Upper lobe of left lung (tissue), 6 donors: ENCODE data around the gene OR1D5. TPM values are rescaled to one million over a fixed set of nuclear protein-coding genes. Genes with fewer than 3 reads are reported as not detected.

Source experiments
- ATAC-seq, 2 donors: fragments of 200-7000 bp; cut with Tn5 transposase; one replicate each; pipeline ENCODE4 v1.9.1; 2022; ENCODE audit warnings: mild to moderate bottlenecking in 2 of 2, moderate library complexity in 2 of 2; ENCODE audit not compliant: low FRiP score in 2 of 2
- DNase-seq, 2 donors: peaks; one replicate each; pipeline ENCODE4 v3.0.0-alpha.2; 2019 to 2020
- H3K27ac ChIP-seq, 4 donors: fragments of 200-600 bp; sonication (generic); one replicate each; pipeline ENCODE4 v1.5.1; 2016 to 2019
- H3K27me3 ChIP-seq, 4 donors: fragments of 200-600 bp; sonication (generic); one replicate each; pipeline ENCODE4 v1.5.1; 2017 to 2019
- H3K36me3 ChIP-seq, 4 donors: fragments of 200-600 bp; sonication (generic); one replicate each; pipeline ENCODE4 v1.5.1; 2016 to 2019
- H3K4me1 ChIP-seq, 4 donors: fragments of 200-600 bp; sonication (generic); one replicate each; pipeline ENCODE4 v1.5.1; 2018 to 2019
- H3K4me3 ChIP-seq, 4 donors: fragments of 200-600 bp; sonication (generic); one replicate each; pipeline ENCODE4 v1.5.1; 2017 to 2019; ENCODE audit warnings: mild to moderate bottlenecking in 2 of 4, moderate library complexity in 1 of 4
- H3K9me3 ChIP-seq, 4 donors: fragments of 200-600 bp; sonication (generic); one replicate each; pipeline ENCODE4 v1.5.1; 2018 to 2019
- EP300 ChIP-seq, 4 donors: sonication (generic); formaldehyde crosslinking; IDR thresholded peaks; one replicate each; pipeline ENCODE4 v1.5.1; 2017; ENCODE audit warnings: antibody characterized with exemption in 4 of 4, control low read depth in 2 of 4
- POLR2A ChIP-seq, 4 donors: fragments of 450-650 bp; IDR thresholded peaks; one replicate each; pipeline ENCODE4 v1.5.1; 2016 to 2017; ENCODE audit warnings: antibody characterized with exemption in 4 of 4, mild to moderate bottlenecking in 2 of 4
- POLR2AphosphoS5 ChIP-seq, 2 donors: sonication (generic); formaldehyde crosslinking; IDR thresholded peaks; one replicate each; pipeline ENCODE4 v1.5.1; 2017; ENCODE audit warnings: antibody characterized with exemption in 2 of 2
- WGBS, 2 donors: methylation state at CpG; one replicate each; pipeline ENCODE4 v1.1.5; 2017 to 2018; 5-methylcytosine and 5-hydroxymethylcytosine counted together
- total RNA-seq, 6 donors: library from RNA; depleted of rRNA in 4 of 6; stranded (reverse); fragments of >200 nt in 4 of 6; gene quantifications; one replicate each; pipeline versions ENCODE4 v1.1.0 to v1.2.1, GENCODE V29; 2016 to 2021
- TF ChIP-seq, protein P1 (sequence below), 6 experiments: fragments of 450-650 bp in 4 of 6; fragments of 200-600 bp in 2 of 6; sonication (generic) in 2 of 6; IDR thresholded peaks; one replicate each; pipeline ENCODE4 v1.5.1; 2016 to 2019; ENCODE audit warnings: antibody characterized with exemption in 6 of 6
- donor health status: DM: no; HTN: no; CAD: no; lungs with moderate emphysema.
- donor health status: DM: no; HTN: yes; CAD: no; lungs with severe emphysema.

Gene OR1D5
- total RNA-seq, 6 donors from 2014 or later: not detected

DNA sequence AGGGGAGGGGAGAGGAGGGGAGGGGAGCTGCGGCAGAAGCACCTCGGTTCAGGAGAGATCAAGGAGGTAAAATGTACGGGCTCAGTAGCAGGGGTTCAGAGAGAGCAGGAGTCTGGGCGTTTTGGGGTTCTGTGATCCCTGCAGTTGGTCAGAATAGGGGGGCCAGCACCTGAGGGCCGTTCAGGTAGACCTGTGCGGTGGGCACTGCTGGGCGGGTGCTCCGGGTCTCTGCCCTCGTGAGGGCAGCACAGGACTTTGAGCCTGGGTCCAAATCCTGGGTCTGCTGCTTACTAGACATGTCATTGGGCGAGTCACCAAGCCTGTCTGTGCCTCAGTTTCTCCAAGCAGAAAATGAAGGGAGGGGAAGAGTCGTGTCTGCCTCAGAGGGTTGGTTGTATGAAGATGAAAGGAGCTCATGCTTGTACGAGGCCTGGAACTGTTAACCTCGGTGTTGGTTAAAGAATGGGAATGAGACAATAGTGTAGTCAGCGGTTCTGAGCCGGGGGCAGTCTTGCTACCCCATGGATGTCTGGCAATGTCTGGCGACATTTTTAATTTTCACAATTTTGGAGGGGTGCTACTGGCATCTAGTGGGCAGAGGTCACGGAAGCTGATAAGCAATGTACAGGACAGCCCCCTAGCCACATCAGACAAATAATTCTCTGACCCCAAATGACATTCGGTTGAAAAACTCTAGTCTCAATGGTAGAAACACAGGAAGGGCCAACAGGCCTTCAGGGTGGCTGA lies 35.4 kb downstream of the OR1D5 start:
- peaks cover 0 to 6% (median 3%) of the 10 kb centered on the region in 4 donors for H3K36me3 ChIP-seq
- no peak overlapping the region for H3K4me3 ChIP-seq
- H3K27me3 ChIP-seq: no peaks in the 10 kb centered on the region
- no peak for ATAC-seq
- TF ChIP-seq, protein P1, sequence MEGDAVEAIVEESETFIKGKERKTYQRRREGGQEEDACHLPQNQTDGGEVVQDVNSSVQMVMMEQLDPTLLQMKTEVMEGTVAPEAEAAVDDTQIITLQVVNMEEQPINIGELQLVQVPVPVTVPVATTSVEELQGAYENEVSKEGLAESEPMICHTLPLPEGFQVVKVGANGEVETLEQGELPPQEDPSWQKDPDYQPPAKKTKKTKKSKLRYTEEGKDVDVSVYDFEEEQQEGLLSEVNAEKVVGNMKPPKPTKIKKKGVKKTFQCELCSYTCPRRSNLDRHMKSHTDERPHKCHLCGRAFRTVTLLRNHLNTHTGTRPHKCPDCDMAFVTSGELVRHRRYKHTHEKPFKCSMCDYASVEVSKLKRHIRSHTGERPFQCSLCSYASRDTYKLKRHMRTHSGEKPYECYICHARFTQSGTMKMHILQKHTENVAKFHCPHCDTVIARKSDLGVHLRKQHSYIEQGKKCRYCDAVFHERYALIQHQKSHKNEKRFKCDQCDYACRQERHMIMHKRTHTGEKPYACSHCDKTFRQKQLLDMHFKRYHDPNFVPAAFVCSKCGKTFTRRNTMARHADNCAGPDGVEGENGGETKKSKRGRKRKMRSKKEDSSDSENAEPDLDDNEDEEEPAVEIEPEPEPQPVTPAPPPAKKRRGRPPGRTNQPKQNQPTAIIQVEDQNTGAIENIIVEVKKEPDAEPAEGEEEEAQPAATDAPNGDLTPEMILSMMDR (IDR thresholded peaks at IDR 0.05): no peak
- no peak for TF ChIP-seq POLR2AphosphoS5 (IDR thresholded peaks at IDR 0.05)
- TF ChIP-seq EP300 (IDR thresholded peaks at IDR 0.05): no peak
- TF ChIP-seq POLR2A (IDR thresholded peaks at IDR 0.05): no peak
- WGBS, 2 donors: 85 to 87% methylated on average over 17 to 18 of the region's 18 CpGs
- DNase-seq: no peak
- peaks cover 0 to 3% (median 0%) of the 10 kb centered on the region in 4 donors for H3K4me1 ChIP-seq
- H3K9me3 ChIP-seq: peaks cover 0 to 5% (median 0%) of the 10 kb centered on the region in 4 donors
- no peak overlapping the region for H3K27ac ChIP-seq

DNA sequence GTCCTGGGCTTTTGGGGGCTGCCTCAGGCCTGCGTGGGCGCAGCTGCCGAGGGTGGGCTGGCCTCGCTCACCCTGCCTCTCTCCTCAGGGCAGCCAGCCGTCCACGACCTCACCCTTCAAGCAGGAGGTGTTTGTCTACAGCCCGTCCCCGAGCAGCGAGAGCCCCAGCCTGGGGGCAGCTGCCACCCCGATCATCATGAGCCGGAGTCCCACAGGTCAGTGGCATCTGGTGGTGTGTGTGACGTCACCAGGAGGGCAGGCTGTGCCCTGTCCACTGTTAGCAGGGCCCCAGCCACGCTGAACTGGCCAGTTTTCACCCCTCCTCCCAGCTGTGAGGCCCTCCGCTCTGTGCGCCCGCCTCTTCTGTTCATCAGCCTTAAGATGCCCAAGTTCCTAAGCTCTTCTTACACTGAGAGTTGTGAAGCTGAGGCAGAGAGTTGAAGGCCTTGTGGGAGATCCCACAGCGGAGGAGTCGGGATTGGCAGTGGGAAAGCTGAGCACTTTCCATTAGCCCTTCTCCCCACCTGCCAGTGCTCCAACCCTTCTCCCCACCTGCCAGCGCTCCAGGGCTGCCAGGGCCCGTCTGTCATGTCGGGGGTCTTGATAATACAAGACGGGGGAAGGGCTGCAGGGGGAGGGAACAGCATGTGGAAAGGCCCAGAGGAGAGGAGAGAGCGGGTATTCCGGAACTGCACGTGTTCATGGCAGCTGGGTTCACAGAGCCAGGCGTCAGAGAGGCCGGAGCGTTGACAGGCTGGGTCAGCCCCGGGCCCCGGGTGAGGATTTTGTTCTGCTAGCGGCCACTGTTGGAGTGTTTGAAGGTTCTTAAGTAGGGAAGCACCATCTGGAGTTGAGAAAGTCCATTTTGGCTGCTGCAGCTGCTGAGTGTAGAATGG lies 36.3 kb downstream of the OR1D5 start:
- no peaks in the 10 kb centered on the region for H3K27me3 ChIP-seq
- WGBS, 2 donors: 81 to 84% methylated on average over 23 to 31 of the region's 31 CpGs
- peaks cover 0 to 3% (median 0%) of the 10 kb centered on the region in 4 donors for H3K4me1 ChIP-seq
- no peak overlapping the region for H3K27ac ChIP-seq
- TF ChIP-seq, protein P1 (IDR thresholded peaks at IDR 0.05): no peak
- no peak for TF ChIP-seq EP300 (IDR thresholded peaks at IDR 0.05)
- TF ChIP-seq POLR2A (IDR thresholded peaks at IDR 0.05): no peak
- no peak for TF ChIP-seq POLR2AphosphoS5 (IDR thresholded peaks at IDR 0.05)
- H3K4me3 ChIP-seq: no peak overlapping the region
- no peak for DNase-seq
- peaks cover 0 to 6% (median 0%) of the 10 kb centered on the region in 4 donors for H3K9me3 ChIP-seq
- peaks cover 0 to 6% (median 3%) of the 10 kb centered on the region in 4 donors for H3K36me3 ChIP-seq
- no peak for ATAC-seq

DNA sequence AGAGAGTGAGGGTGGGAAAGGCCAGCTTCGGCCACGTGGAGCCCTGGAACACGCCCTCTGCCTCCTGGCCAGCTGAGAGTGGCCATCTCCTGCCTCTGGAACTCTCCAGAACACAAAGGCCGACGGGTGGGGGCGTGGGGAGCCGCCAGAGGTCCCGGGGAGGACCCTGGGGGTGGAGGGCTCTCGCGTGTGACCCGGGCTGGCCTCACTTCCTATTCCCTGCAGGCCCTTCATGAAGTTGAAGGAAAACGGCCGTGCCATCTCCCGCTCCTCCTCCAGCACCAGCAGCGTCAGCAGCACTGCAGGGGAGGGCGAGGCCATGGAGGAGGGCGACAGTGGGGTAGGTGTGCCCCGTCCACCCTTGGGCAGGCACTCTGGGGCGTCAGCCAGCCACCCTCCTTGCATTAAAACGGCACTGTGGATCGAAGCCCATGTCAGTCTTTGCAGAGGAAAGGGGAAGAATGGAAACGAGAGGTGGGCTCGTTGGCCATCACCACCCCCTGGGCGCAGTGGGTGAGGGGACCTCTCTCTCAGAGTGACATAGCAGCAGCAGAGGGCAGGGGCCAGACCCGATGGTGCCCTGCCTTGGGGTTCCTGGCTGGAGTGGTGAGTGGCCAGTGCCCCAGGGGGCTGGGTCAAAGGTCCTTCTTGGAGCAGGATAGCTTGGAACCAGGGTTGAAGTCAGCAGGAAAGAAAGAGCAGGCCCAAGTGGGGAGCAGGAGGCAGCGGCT lies 37.1 kb downstream of the OR1D5 start:
- peaks cover 0 to 12% (median 3%) of the 10 kb centered on the region in 4 donors for H3K36me3 ChIP-seq
- WGBS, 2 donors: 73 to 83% methylated on average over 13 to 26 of the region's 26 CpGs
- peak in 1 of 2 donors; percentile 26 for ATAC-seq

DNA sequence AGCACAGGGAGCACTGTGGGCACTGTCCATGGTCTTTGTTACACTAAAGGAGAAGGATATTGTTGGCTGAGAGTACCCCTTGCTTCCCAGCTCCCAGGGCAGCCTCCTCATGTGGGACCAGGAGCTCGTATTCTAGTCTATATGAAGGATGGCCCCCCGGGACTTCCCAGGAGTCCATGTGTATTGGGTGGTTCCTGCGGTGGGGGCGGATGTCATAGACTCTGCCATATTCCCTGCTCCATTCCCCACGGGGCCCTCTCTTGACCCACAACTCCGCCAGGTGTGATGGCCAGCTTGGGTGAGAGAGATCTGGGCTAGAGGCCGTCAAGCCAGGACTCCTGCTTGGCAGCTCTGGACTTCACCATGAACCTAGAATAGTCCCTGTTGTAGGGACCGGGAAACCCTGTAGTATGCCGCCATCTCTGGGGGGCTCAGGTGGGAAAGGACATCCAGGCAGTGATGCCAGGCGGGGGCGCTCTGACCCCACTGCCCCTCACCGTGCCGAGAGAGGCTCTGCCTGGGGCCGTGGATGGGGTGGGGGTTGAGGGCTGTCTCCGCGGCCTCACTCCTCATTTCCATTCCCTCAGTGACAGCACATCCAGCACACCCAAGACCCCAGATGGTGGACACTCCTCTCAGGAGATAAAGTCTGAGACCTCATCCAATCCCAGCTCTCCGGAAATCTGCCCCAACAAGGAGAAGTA lies 37.8 kb downstream of the OR1D5 start:
- Histone ChIP-seq H3K4me1 (peaks cover 0 to under 1% (median 0%) of the 10 kb centered on the region in 4 donors), H3K36me3 (peaks cover 0 to 12% (median 4%) of the 10 kb centered on the region in 4 donors), H3K27ac (no peak overlapping the region), H3K9me3 (peaks cover 0 to 6% (median 0%) of the 10 kb centered on the region in 4 donors), H3K27me3 (no peaks in the 10 kb centered on the region), H3K4me3 (no peak overlapping the region)
- DNase-seq (no peak), ATAC-seq (no peak)
- TF ChIP-seq, protein P1 (IDR thresholded peaks at IDR 0.05): no peak
- TF ChIP-seq EP300 (IDR thresholded peaks at IDR 0.05) (no peak), POLR2AphosphoS5 (IDR thresholded peaks at IDR 0.05) (no peak), POLR2A (IDR thresholded peaks at IDR 0.05) (no peak)
- WGBS, 2 donors: 88 to 92% methylated on average over 8 to 17 of the region's 17 CpGs

More for the DNA sequence above, 37.1 kb downstream of the OR1D5 start:
- Histone ChIP-seq H3K9me3 (peaks cover 0 to 6% (median 0%) of the 10 kb centered on the region in 4 donors), H3K4me3 (no peak overlapping the region), H3K27ac (no peak overlapping the region), H3K4me1 (peaks cover 0 to 3% (median 0%) of the 10 kb centered on the region in 4 donors), H3K27me3 (no peaks in the 10 kb centered on the region)
- DNase-seq: no peak
- TF ChIP-seq, protein P1 (IDR thresholded peaks at IDR 0.05): no peak
- TF ChIP-seq EP300 (IDR thresholded peaks at IDR 0.05): no peak
